ENCODE data around the gene MEF2D. TPM values are rescaled to one million over a fixed set of nuclear protein-coding genes. Genes with fewer than 3 reads are reported as not detected.

MEF2D gene
- total RNA-seq, 1 donor from 2014 or later: 56.6 TPM

DNA sequence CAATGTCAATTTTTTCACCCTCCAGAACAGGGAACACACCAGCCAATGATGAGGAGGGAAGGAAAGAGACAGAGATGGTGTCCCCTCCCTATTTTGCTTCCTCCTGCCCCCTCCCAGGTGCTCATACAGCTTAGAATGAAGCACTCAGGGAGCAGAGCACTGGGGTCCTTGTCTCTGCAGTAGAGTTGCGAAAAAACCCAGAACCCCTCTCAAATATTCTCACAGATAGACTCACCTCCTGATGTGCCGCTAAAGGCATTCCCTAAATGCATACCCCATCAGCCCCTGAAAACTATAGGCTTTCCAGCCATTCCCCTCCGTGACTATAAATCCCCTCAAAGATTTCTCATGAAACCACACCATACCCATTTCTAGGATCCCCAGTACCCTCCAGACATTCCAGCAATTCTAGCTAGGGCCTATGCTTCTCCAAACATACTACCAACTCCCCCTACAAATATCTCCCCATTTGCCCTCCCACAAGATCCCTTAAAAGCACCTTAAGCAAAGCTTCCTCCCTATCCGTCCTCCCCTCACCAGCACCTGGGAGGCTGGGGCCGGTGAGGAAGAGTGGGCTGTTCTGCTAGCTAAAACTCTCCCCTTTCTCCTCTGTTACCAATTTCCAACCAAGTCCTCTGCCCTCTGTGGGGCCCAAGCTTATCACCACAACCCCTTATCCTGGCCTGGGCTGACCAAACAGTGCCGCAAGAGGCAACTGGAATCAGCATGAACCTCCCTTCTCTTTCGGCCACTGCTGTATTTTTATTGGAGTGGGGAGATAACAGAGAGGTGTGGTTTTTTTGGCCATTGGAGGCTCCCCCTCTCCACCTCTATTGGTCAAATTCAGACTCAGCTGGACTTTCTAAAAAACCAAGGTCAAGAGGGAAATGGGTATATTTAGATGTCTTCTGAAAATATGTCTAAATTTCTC lies 76.9 kb downstream of the MEF2D start:
- Histone ChIP-seq H3K4me1 (ENCODE audit: insufficient read depth, low read length) (peaks cover 15% of the 10 kb centered on the region), H3K9me3 (ENCODE audit: insufficient read depth, low read depth, low read length) (no peaks in the 10 kb centered on the region), H3K9ac (ENCODE audit: low read length) (no peak overlapping the region), H3K36me3 (ENCODE audit: insufficient read depth, low read length) (no peaks in the 10 kb centered on the region), H3K27ac (ENCODE audit: low read depth, low read length) (no peak overlapping the region), H3K4me3 (ENCODE audit: insufficient read depth, low read depth, low read length) (no peak overlapping the region), H3K79me2 (ENCODE audit: insufficient read depth, low read length) (no peaks in the 10 kb centered on the region), H2AFZ (ENCODE audit: low read depth, low read length) (no peak overlapping the region), H3K4me2 (ENCODE audit: low read length) (no peak overlapping the region), H3K27me3 (ENCODE audit: insufficient read depth, low read length) (peaks cover 98% of the 10 kb centered on the region), H4K20me1 (ENCODE audit: insufficient read depth, low read length) (peaks cover 17% of the 10 kb centered on the region)
- DNase-seq (ENCODE audit: low read depth) (no peak), FAIRE-seq (no peak)
- Mint-ChIP-seq H3K4me1 (ENCODE audit: low read depth, unreplicated experiment) (no peaks in the 10 kb centered on the region), H3K27ac (ENCODE audit: unreplicated experiment) (no peak overlapping the region), H3K4me3 (ENCODE audit: unreplicated experiment) (no peak overlapping the region), H3K36me3 (ENCODE audit: low read depth, unreplicated experiment) (peaks cover 5% of the 10 kb centered on the region), H3K27me3 (ENCODE audit: low read depth, unreplicated experiment) (peaks cover 90% of the 10 kb centered on the region), H3K9me3 (ENCODE audit: unreplicated experiment) (no peaks in the 10 kb centered on the region)
- no peak for TF ChIP-seq EZH2 (IDR thresholded peaks at IDR 0.05; ENCODE audit: insufficient read depth, low read length)
- TF ChIP-seq, protein P1, sequence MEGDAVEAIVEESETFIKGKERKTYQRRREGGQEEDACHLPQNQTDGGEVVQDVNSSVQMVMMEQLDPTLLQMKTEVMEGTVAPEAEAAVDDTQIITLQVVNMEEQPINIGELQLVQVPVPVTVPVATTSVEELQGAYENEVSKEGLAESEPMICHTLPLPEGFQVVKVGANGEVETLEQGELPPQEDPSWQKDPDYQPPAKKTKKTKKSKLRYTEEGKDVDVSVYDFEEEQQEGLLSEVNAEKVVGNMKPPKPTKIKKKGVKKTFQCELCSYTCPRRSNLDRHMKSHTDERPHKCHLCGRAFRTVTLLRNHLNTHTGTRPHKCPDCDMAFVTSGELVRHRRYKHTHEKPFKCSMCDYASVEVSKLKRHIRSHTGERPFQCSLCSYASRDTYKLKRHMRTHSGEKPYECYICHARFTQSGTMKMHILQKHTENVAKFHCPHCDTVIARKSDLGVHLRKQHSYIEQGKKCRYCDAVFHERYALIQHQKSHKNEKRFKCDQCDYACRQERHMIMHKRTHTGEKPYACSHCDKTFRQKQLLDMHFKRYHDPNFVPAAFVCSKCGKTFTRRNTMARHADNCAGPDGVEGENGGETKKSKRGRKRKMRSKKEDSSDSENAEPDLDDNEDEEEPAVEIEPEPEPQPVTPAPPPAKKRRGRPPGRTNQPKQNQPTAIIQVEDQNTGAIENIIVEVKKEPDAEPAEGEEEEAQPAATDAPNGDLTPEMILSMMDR (IDR thresholded peaks at IDR 0.05; ENCODE audit: insufficient read depth, low read depth, low read length): no peak

DNA sequence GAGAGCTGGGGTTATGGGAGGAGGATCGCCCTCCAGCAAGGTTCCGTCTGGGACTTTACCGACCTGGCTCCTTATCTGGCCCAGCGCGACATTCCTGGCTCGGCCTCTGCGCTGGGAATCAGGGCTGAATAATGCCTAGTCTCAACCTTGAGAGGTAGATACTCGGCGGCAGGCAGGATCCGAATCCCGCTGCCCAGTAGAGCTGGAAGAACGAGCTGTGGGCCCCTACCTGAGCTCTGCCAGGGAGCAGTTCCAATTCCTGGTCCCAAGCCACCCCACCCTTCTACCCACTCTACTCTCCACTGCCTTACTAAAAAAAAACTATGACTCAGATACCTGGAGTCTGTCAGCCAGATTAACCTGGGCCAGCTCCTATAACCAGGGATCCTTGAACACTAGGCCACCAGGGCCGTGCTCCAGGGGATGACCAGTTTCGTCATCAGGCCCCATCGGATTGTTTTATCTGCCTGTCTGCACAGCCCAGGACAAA lies 77.9 kb downstream of the MEF2D start:
- H3K27ac Mint-ChIP-seq (ENCODE audit: unreplicated experiment): no peak overlapping the region
- FAIRE-seq (no peak), DNase-seq (ENCODE audit: low read depth) (no peak)
- no peak for TF ChIP-seq EZH2 (IDR thresholded peaks at IDR 0.05; ENCODE audit: insufficient read depth, low read length)
- TF ChIP-seq, protein P1 (IDR thresholded peaks at IDR 0.05; ENCODE audit: insufficient read depth, low read depth, low read length): no peak
- Histone ChIP-seq H3K79me2 (ENCODE audit: insufficient read depth, low read length) (no peaks in the 10 kb centered on the region), H3K36me3 (ENCODE audit: insufficient read depth, low read length) (no peaks in the 10 kb centered on the region), H3K4me3 (ENCODE audit: insufficient read depth, low read depth, low read length) (no peak overlapping the region), H3K4me1 (ENCODE audit: insufficient read depth, low read length) (peaks cover 15% of the 10 kb centered on the region), H3K27me3 (ENCODE audit: insufficient read depth, low read length) (peaks cover 97% of the 10 kb centered on the region), H3K9ac (ENCODE audit: low read length) (no peak overlapping the region), H2AFZ (ENCODE audit: low read depth, low read length) (no peak overlapping the region), H4K20me1 (ENCODE audit: insufficient read depth, low read length) (peaks cover 17% of the 10 kb centered on the region), H3K9me3 (ENCODE audit: insufficient read depth, low read depth, low read length) (no peaks in the 10 kb centered on the region), H3K27ac (ENCODE audit: low read depth, low read length) (no peak overlapping the region), H3K4me2 (ENCODE audit: low read length) (no peak overlapping the region)
- no peaks in the 10 kb centered on the region for H3K9me3 Mint-ChIP-seq (ENCODE audit: unreplicated experiment)
- H3K4me3 Mint-ChIP-seq (ENCODE audit: unreplicated experiment): no peak overlapping the region
- H3K27me3 Mint-ChIP-seq (ENCODE audit: low read depth, unreplicated experiment): peaks cover 90% of the 10 kb centered on the region
- peaks cover 5% of the 10 kb centered on the region for H3K36me3 Mint-ChIP-seq (ENCODE audit: low read depth, unreplicated experiment)
- H3K4me1 Mint-ChIP-seq (ENCODE audit: low read depth, unreplicated experiment): peaks cover under 1% of the 10 kb centered on the region
